ENCODE measurements around the gene HOXD13.

- TF ChIP-seq POLR2A (IDR thresholded peaks at IDR 0.05) (no peak), CTCF (IDR thresholded peaks at IDR 0.05) (no peak)
Measured at GRCh38 chr2:176121190-176122051, 28.9 kb downstream of the HOXD13 start.
